Measurements from ENCODE around the gene RAB13.
A peak's percentile ranks its signal among the peaks of the same experiment; 100 is the strongest.

RAB13 gene

GRCh38 chr1:153954826-153955225 lies 31.3 kb downstream of the RAB13 start:
- DNase-seq (ENCODE audit: low spot score): no peak

- peak; percentile 89 for DNase-seq (ENCODE audit: low spot score)
Measured at GRCh38 chr1:153953859-153954365, 32.2 kb downstream of the RAB13 start.

- DNase-seq (ENCODE audit: low spot score): no peak
Measured at GRCh38 chr1:153951801-153952200, 34.3 kb downstream of the RAB13 start.

DNA sequence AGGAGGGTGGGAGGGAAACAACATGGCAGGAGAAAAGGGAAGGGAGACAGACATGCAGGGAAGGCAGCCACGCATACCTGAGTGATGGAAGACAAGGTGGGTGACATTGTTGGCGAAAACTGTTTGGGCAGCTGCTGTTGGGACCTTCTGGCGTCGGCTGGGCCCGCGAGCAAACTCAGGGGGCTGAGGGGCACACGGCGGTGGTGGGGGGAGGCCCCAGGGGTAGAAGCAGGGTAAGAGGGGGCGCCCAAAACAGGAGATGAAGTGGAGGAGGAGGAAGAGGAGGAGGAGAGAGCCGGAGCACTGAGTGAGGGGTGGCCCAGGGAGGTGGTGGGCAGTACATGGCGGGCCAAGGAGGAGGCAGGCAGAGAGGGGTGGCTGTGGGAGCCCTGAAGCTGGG lies 35.0 kb downstream of the RAB13 start:
- no peak for DNase-seq (ENCODE audit: low spot score)

DNA sequence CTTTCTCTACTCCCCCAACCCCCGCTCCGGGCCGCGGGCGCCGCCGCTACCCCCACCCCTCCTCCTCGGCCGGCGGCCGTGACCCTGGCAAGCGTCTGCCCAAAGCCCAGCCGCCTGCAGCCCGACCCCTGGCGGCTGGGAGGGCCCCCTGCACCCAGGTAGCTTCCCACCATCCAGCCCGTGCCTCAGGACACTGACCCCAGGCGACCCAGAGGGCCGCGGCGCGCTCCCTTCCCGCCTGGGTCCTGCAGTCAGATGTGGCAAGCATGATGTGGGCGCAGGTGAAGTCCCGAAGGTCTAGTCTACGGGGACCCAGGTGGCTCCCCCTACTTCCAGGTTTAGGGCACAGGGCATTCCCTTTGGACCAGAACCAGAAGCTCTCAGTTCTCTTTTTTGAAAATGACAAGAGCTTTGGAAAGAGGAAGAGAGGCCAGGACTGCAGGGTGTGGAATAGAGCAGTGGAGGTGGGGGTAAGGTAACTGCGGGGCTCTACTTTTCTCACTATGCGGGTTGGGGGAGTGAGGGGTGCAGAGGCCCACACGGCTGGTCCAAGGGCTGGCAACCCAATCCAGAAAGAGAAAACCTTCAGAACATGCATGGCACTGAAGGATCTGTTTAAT lies 39.4 kb downstream of the RAB13 start, which contains the start of gene DENND4B:
TSS of gene DENND4B (minus strand) at position 97 of the 620 bp plus-strand sequence. CDS start 2,344 bp downstream, outside the sequence.
- DNase-seq (ENCODE audit: low spot score): peak; percentile 100

DNA sequence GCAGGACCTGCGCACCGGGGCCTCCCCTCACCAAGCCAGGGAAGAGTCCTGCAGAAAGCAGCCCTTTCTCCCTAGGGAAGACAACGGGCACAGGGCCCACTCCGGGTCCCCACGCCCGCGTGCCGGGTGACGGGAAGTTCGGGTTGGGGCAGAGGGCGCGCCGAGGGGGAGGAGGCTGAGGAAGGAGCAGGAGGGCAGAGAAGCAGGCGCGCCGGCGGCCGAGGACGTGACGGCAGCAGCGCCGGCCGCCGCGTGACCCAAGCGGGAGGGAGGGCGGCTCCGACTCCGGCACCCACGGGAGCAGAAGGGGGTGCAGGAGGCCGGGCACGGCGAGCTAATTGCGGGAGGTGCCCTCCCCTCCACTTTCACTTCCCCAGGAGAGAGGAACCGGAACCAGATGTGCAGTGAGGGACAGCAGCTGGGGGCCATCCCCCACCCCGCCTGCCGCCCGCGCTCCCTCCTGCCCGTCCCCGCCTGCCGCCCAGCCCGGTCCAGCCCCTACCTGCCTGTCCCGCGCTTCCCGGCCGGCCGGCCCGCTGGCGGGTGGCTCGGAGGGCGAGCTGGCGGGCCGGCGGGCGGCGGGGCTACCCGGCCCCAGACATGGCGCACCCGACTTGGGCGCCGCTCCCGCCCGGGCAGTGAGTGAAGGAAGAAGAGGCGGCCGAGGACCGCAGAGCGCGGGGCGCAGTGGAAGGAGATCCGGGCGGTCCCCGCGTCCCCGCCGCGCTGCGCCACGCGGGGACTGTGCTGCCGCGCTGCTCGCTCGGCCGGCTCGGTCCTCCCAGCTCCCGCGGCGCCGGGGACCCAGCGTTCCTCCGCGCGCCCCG lies 40.1 kb downstream of the RAB13 start:
- peak; percentile 83 for DNase-seq (ENCODE audit: low spot score)

DNA sequence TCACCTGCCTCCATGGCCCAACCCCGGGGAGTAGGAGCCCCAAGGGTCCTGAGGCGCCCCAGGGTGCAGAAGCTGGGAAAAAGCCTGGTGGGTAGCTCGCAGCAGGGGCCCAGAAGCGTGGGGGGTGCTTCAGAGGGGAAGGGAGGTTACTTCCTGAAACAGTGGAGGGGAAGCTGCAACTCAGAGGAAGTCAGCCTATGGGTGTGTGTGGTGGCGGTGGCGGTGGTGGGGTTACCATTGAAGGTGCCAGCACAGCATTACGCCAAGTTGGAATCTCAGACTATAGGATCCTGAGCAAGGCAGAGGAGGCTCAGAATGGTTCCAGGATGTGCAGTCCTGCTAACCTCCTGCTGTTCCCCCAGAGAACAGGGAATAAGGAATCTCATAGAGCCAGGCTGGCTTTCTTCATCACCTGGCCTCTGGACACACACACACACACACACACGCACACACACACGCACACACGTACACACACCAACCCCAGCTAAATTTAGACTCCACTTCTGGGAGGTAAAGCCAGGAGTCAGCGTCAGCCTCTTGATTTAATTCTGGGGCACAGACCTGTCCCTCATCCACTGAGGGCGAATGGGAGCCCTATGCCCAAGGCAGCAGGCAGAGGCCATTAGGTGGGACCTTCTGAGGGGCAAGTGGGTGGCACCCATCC lies 40.9 kb downstream of the RAB13 start:
- no peak for DNase-seq (ENCODE audit: low spot score)

DNA sequence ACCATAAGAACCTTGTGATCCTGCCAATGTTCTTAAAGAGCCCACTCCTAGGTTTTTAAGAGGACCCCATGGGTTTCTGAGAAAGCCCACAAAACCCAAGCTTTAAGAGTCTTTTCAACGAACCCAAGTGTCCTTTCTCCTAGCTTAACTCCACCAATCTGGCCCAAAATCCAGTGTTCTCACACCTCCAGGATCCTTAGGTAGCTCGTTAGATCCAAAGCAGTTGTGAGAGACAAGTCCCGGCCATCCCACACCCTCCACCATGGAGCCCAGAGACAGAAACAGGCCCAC lies 41.4 kb downstream of the RAB13 start:
- no peak for DNase-seq (ENCODE audit: low spot score)

DNA sequence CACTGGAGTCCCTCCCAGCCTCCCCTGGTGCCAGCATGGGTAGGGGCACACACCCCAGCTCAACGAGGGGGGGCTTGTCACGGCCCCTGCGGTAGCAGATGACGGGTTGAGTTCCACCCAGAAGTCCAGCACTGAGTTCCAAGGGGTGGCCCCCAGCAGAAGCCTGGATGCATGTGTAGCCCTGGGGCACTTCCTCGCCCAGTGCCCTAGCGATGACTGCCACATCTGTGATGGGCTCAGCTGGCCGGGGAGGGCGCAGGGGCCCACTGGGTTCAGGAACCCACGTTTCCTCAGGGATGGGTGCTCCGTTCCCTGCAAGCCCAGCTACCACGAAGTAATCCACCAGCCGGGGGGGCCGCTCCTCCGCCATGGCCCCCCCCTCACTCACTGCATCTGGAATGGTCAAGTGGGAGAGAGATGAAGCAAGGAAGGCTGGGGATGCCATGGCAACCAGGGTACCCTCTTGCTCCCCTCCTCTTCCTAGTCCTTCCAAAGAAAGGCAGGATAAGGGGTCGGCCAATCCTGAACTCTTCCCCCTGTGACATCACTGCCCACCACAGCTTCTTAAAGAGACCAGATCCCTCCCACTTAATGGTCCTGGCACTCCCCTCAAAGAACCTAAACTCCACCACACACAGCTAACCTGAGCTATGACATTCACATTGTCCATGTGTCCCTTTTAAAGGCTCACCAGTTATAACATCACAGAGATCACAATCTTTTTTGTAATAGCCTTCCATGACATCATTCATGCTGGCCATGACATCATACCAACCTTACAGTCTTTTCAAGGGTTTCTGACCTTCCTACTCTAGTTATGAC lies 41.9 kb downstream of the RAB13 start:
- DNase-seq (ENCODE audit: low spot score): no peak

- no peak for DNase-seq (ENCODE audit: low spot score)
Measured at GRCh38 chr1:153942766-153943549, 43.2 kb downstream of the RAB13 start.

GRCh38 chr1:153941826-153942725 lies 44.1 kb downstream of the RAB13 start:
- DNase-seq (ENCODE audit: low spot score): no peak

- no peak for DNase-seq (ENCODE audit: low spot score)
Measured at GRCh38 chr1:153940756-153941155, 45.4 kb downstream of the RAB13 start.

- DNase-seq (ENCODE audit: low spot score): no peak
Measured at GRCh38 chr1:153939476-153939875, 46.7 kb downstream of the RAB13 start.

DNA sequence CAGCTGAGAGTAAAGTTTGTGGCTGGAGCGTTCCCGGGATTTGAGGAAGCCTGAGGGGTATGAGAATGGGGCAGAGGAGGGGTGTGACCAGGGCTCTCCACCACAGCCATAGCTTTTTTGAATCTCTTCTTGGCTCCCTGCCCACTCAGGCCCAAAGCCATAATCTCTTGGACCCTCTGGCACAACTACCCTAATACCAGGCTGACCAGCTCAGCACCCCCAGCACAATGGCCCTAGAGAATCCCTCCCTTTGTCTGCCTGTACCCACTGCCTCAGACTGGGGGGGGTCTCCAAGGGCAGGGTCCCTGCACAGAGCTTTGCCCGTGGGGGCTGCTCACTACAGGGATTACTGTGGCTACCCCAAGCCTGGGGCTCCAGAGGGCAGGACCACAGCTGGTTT lies 47.1 kb downstream of the RAB13 start:
- no peak for DNase-seq (ENCODE audit: low spot score)

- no peak for DNase-seq (ENCODE audit: low spot score)
Measured at GRCh38 chr1:153937331-153937730, 48.8 kb downstream of the RAB13 start.

DNA sequence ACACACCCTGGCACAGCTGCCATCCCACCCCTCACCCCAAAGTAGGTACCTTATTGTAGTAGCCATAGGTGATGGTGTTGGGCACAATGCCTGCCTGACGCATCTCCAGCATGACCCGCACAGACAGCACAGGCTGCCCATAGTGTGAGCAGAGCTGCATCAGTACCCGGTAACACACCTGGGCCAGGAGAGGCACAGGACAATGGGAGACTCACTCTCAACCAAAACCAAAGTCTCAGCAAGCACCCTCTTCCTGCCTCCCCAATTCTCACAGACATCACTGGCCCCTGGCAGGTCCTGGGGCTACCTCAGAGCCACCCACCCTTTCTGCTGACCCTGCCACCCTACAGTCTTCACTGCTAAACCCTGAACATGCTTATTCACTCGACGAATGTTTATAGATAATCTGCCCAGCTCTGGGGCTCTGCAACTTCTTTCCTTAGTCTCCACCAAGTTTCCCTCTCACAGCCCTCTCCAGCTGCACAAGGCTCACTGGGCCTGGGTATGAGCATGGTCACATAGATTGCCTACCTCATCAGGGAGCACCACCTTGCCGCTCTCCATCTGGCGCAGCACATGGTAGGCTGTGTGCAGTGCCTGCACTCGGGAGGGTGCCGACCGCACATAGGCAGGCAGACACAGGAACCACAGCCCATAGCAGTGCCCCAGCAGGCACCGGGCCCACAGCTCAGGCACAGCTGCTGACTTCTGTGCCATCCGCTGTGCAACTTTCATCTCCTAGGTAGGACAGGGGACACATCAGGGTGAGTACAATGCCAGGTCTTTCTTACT lies 49.9 kb downstream of the RAB13 start:
- no peak for DNase-seq (ENCODE audit: low spot score)

DNA sequence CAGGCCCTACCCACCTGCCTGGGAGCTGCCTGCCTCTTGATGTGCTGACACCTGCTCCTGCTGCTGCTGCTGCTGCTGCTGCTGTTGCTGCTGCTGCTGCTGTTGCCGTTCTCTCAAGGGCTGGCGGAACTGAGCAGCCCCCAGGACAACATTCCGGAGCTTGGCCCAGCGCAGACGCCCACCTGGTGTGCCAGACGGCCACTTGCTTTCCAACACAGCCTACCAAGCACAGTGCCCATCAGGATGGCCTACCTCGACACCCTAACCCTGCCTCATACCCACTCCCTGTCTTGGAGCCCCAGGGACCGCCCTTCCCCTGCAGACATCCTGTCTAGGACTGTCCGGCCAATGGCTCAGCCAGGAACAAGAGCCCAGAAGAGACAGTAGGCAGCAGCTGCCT lies 51.4 kb downstream of the RAB13 start:
- DNase-seq (ENCODE audit: low spot score): no peak

DNA sequence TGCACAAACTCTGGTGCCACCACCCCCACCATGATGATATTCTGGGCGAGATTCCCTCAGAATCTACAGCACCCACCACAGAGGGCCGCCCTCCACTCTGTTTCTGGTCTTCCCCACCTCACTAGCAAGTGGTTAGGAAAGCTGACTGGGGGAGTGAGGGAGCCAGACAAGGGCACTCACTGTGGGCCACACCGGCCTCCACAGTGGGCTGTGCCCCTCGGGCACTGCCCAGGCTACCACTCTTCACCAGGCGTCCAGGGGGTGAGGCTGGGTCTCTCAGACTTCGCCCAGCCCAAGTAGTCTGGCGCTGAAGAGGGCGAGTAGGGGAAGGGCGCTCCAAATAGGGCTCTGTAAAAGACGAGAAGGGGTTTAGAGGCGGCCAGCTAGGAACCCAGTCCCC lies 52.2 kb downstream of the RAB13 start:
- no peak for DNase-seq (ENCODE audit: low spot score)

DNA sequence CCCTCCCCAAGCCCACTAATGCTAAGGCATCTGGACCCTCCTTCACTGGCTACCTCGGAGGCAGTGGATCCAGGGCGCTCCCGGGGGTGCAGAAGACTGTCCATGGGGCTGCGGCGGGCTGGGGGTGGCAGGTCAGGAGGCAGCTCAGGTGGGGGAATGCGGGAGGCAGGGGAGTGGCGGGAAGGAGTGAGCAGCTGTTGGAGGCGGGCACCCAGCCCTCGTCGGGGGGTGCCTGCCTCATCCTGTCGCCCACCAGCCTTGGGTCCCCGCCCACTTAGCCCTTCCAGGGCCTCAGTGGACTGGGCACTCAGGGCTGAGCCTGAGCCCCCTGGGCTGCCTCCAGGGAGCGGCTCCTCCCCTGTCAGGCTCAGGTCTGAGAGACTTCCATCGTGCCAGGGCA lies 52.7 kb downstream of the RAB13 start:
- DNase-seq (ENCODE audit: low spot score): no peak
